SJCRH30 (cell line): ENCODE results near the gene SHC3. TPM values are rescaled to one million over a fixed set of nuclear protein-coding genes. Genes with fewer than 3 reads are reported as not detected.

Source experiments
- DNase-seq, 2 experiments: peaks; one replicate each; pipeline ENCODE4 v3.0.0-alpha.2; 2015 to 2020
- H3K27ac ChIP-seq: fragments of 250-450 bp; sonication (Bioruptor Pico); 2 replicates; pipeline ENCODE4 v1.5.1; 2020; ENCODE audit warnings: mild to moderate bottlenecking, moderate library complexity
- H3K27me3 ChIP-seq: fragments of 250-450 bp; sonication (Bioruptor Pico); 2 replicates; pipeline ENCODE4 v1.5.1; 2020; ENCODE audit warnings: mild to moderate bottlenecking, moderate library complexity
- H3K36me3 ChIP-seq: fragments of 250-450 bp; sonication (Bioruptor Pico); 2 replicates; pipeline ENCODE4 v1.5.1; 2020; ENCODE audit warnings: mild to moderate bottlenecking, moderate library complexity
- H3K4me1 ChIP-seq: fragments of 250-450 bp; sonication (Bioruptor Pico); 2 replicates; pipeline ENCODE4 v1.5.1; 2020; ENCODE audit warnings: mild to moderate bottlenecking, moderate library complexity
- H3K4me3 ChIP-seq: fragments of 250-450 bp; sonication (Bioruptor Pico); 2 replicates; pipeline ENCODE4 v1.5.1; 2020; ENCODE audit warnings: mild to moderate bottlenecking, moderate library complexity
- H3K9me3 ChIP-seq: fragments of 250-450 bp; sonication (Bioruptor Pico); replicated peaks from 2 replicates; pipeline ENCODE4 v1.5.1; 2020; ENCODE audit warnings: mild to moderate bottlenecking, moderate library complexity
- total RNA-seq: library from RNA; depleted of rRNA; stranded (reverse); fragments of >200 nt; shearing (Covaris generic); gene quantifications from 2 replicates; pipeline ENCODE4 v1.2.3, GENCODE V29; 2014

SHC3 gene
- total RNA-seq, 1 experiment from 2014 or later: not detected

- no peak for DNase-seq
Observed at GRCh38 chr9:89093201-89093975, 85.2 kb downstream of the SHC3 start.

GRCh38 chr9:89089176-89089575, 89.4 kb downstream of the SHC3 start:
- Histone ChIP-seq H3K36me3 (no peaks in the 10 kb centered on the region), H3K27ac (no peak overlapping the region), H3K4me3 (no peak overlapping the region), H3K27me3 (no peaks in the 10 kb centered on the region; the same call in 1 of the 2 replicates), H3K4me1 (no peaks in the 10 kb centered on the region), H3K9me3 (no peaks in the 10 kb centered on the region)
- DNase-seq: no peak

More at GRCh38 chr9:89093201-89093975, 85.2 kb downstream of the SHC3 start:
- Histone ChIP-seq H3K27ac (no peak overlapping the region), H3K4me3 (no peak overlapping the region), H3K27me3 (peaks cover 2% of the 10 kb centered on the region; the same call in 1 of the 2 replicates), H3K9me3 (no peaks in the 10 kb centered on the region), H3K4me1 (no peaks in the 10 kb centered on the region), H3K36me3 (no peaks in the 10 kb centered on the region)

- Histone ChIP-seq H3K4me3 (no peak overlapping the region), H3K4me1 (no peaks in the 10 kb centered on the region), H3K36me3 (no peaks in the 10 kb centered on the region), H3K27me3 (peaks cover 8% of the 10 kb centered on the region; the same call in 1 of the 2 replicates), H3K27ac (no peak overlapping the region), H3K9me3 (no peaks in the 10 kb centered on the region)
- no peak for DNase-seq
Observed at GRCh38 chr9:89083626-89084025, 95.0 kb downstream of the SHC3 start.

- Histone ChIP-seq H3K27me3 (peaks cover 14% of the 10 kb centered on the region; the same call in 1 of the 2 replicates), H3K27ac (no peak overlapping the region), H3K9me3 (no peaks in the 10 kb centered on the region), H3K4me3 (no peak overlapping the region), H3K4me1 (no peaks in the 10 kb centered on the region), H3K36me3 (no peaks in the 10 kb centered on the region)
- DNase-seq: no peak
Observed at GRCh38 chr9:89080193-89080592, 98.4 kb downstream of the SHC3 start.

GRCh38 chr9:89079391-89079790, 99.2 kb downstream of the SHC3 start:
- H3K36me3 ChIP-seq: no peaks in the 10 kb centered on the region
- no peaks in the 10 kb centered on the region for H3K9me3 ChIP-seq
- peaks cover 14% of the 10 kb centered on the region; the same call in 1 of the 2 replicates for H3K27me3 ChIP-seq
- DNase-seq: no peak
- H3K4me1 ChIP-seq: no peaks in the 10 kb centered on the region
- H3K4me3 ChIP-seq: no peak overlapping the region
- H3K27ac ChIP-seq: no peak overlapping the region

GRCh38 chr9:89078860-89079259, 99.8 kb downstream of the SHC3 start:
- Histone ChIP-seq H3K4me1 (no peaks in the 10 kb centered on the region), H3K36me3 (no peaks in the 10 kb centered on the region), H3K9me3 (no peaks in the 10 kb centered on the region), H3K27me3 (peaks cover 11% of the 10 kb centered on the region; the same call in 1 of the 2 replicates), H3K4me3 (no peak overlapping the region), H3K27ac (no peak overlapping the region)
- no peak for DNase-seq

- H3K27ac ChIP-seq: no peak overlapping the region
- no peaks in the 10 kb centered on the region for H3K9me3 ChIP-seq
- no peaks in the 10 kb centered on the region for H3K36me3 ChIP-seq
- H3K4me3 ChIP-seq: no peak overlapping the region
- H3K4me1 ChIP-seq: no peaks in the 10 kb centered on the region
- peaks cover 12% of the 10 kb centered on the region; the same call in 1 of the 2 replicates for H3K27me3 ChIP-seq
- DNase-seq: no peak
Observed at GRCh38 chr9:89078421-89078820, 100.2 kb downstream of the SHC3 start.

GRCh38 chr9:89077519-89077918, 101.1 kb downstream of the SHC3 start:
- H3K4me3 ChIP-seq: no peak overlapping the region
- no peaks in the 10 kb centered on the region for H3K9me3 ChIP-seq
- no peak for DNase-seq
- H3K27ac ChIP-seq: no peak overlapping the region
- peaks cover 19% of the 10 kb centered on the region; the same call in 1 of the 2 replicates for H3K27me3 ChIP-seq
- H3K36me3 ChIP-seq: no peaks in the 10 kb centered on the region
- no peaks in the 10 kb centered on the region for H3K4me1 ChIP-seq

GRCh38 chr9:89073397-89073796, 105.2 kb downstream of the SHC3 start:
- H3K4me1 ChIP-seq: no peaks in the 10 kb centered on the region
- H3K36me3 ChIP-seq: no peaks in the 10 kb centered on the region
- DNase-seq: no peak
- no peaks in the 10 kb centered on the region for H3K9me3 ChIP-seq
- H3K27me3 ChIP-seq: peaks cover 14% of the 10 kb centered on the region; the same call in 1 of the 2 replicates
- no peak overlapping the region for H3K4me3 ChIP-seq
- H3K27ac ChIP-seq: no peak overlapping the region

GRCh38 chr9:89071591-89071990, 107.0 kb downstream of the SHC3 start:
- Histone ChIP-seq H3K36me3 (no peaks in the 10 kb centered on the region), H3K9me3 (no peaks in the 10 kb centered on the region), H3K27ac (no peak overlapping the region), H3K4me3 (no peak overlapping the region), H3K27me3 (peaks cover 8% of the 10 kb centered on the region; the same call in 1 of the 2 replicates), H3K4me1 (no peaks in the 10 kb centered on the region)
- DNase-seq: no peak

- H3K36me3 ChIP-seq: no peaks in the 10 kb centered on the region
- no peak overlapping the region for H3K27ac ChIP-seq
- H3K4me1 ChIP-seq: no peaks in the 10 kb centered on the region
- DNase-seq: no peak
- H3K27me3 ChIP-seq: no peaks in the 10 kb centered on the region
- no peak overlapping the region for H3K4me3 ChIP-seq
- no peaks in the 10 kb centered on the region for H3K9me3 ChIP-seq
Observed at GRCh38 chr9:89066835-89067234, 111.8 kb downstream of the SHC3 start.

GRCh38 chr9:89065921-89066320, 112.7 kb downstream of the SHC3 start:
- Histone ChIP-seq H3K4me3 (no peak overlapping the region), H3K27me3 (no peaks in the 10 kb centered on the region), H3K27ac (no peak overlapping the region), H3K4me1 (no peaks in the 10 kb centered on the region), H3K9me3 (no peaks in the 10 kb centered on the region), H3K36me3 (no peaks in the 10 kb centered on the region)
- DNase-seq: no peak

GRCh38 chr9:89060790-89061189, 117.8 kb downstream of the SHC3 start:
- H3K4me1 ChIP-seq: no peaks in the 10 kb centered on the region
- H3K4me3 ChIP-seq: no peak overlapping the region
- H3K9me3 ChIP-seq: no peaks in the 10 kb centered on the region
- no peaks in the 10 kb centered on the region for H3K36me3 ChIP-seq
- DNase-seq: no peak
- H3K27me3 ChIP-seq: no peaks in the 10 kb centered on the region
- no peak overlapping the region for H3K27ac ChIP-seq

- no peaks in the 10 kb centered on the region for H3K27me3 ChIP-seq
- no peaks in the 10 kb centered on the region for H3K36me3 ChIP-seq
- no peaks in the 10 kb centered on the region for H3K4me1 ChIP-seq
- no peaks in the 10 kb centered on the region for H3K9me3 ChIP-seq
- DNase-seq: no peak
- H3K4me3 ChIP-seq: no peak overlapping the region
- H3K27ac ChIP-seq: no peak overlapping the region
Observed at GRCh38 chr9:89059925-89060506, 118.6 kb downstream of the SHC3 start.

- no peaks in the 10 kb centered on the region for H3K36me3 ChIP-seq
- DNase-seq: no peak
- peaks cover 6% of the 10 kb centered on the region; the same call in 1 of the 2 replicates for H3K27me3 ChIP-seq
- H3K27ac ChIP-seq: no peak overlapping the region
- H3K4me3 ChIP-seq: no peak overlapping the region
- H3K9me3 ChIP-seq: no peaks in the 10 kb centered on the region
- no peaks in the 10 kb centered on the region for H3K4me1 ChIP-seq
Observed at GRCh38 chr9:89058906-89059305, 119.7 kb downstream of the SHC3 start.
